ENCODE data around the gene SNHG17. TPM values are rescaled to one million over a fixed set of nuclear protein-coding genes. Genes with fewer than 3 reads are reported as not detected.

Gene SNHG17
- total RNA-seq, 2 experiments from 2014 or later: 55.4 to 55.6 TPM

DNA sequence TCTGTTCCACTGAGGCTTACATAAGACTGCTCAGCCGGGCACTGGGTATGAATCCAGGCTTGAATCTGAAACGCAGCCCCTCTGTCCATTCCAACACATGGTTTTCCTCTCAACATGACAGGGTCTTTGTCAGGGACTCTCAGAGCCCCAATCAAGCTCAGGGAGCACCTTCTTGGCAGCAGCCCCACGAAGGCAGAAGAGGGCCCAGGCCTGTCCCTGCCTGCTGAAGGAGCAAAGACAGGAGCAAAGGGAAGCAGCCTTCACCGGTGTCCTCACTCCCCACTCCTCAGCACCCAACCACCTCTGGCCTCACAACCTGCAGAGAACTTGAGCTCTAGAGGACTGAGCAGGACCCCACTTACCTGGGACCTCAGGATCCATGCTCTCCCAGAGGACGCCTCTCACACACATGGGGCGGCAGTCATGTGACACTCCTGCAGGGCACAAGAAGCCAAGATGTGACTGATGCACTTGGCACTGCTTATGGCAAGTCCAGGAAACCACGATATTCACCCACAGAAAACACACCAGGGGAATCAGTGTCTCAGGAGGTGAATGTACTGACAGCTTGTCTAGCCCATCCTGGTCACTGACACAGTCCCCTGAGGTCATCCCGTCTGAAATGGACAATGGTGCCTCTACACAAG is 4.3 kb downstream of the SNHG17 start:
- CTCF ChIA-PET: interaction anchor here (0.6 to 5.6 kb wide), 4 partner anchors 16 to 93 kb away, joined by 3 to 141 read pairs (median 4); partner anchors contain the start of gene RALGAPB
- H3K4me1 Mint-ChIP-seq (ENCODE audit: low read depth): peaks cover 70% of the 10 kb centered on the region
- peak overlapping the region; percentile 35 for H3K27ac Mint-ChIP-seq

DNA sequence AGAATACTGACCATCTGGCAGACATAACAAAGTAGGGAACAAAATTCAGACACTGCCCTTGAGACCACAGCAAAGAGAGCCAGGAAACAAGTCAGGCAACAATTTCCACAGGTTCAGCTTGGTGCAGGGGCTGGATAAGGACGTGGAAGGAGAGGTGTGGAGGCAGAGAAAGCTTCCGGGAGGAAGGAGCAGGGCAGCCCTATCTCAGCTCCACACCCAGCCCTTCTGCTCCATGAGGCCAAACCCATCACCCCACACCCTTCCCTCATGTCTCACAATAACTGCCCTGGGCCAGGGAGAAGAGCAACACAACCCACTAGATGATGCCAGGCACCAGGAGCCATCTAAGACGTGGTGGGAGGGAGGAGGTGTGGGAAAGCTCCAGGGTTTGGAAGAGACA is 5.8 kb downstream of the SNHG17 start:
- intact Hi-C loops (cut with micrococcal nuclease): no loop called here
- CTCF ChIA-PET: no interaction called here
- Mint-ChIP-seq H3K27ac (peak overlapping the region; percentile 39), H3K9me3 (no peaks in the 10 kb centered on the region), H3K4me1 (ENCODE audit: low read depth) (peaks cover 75% of the 10 kb centered on the region), H3K4me3 (no peak overlapping the region), H3K27me3 (no peaks in the 10 kb centered on the region), H3K36me3 (peaks cover 87% of the 10 kb centered on the region)
- POLR2A ChIA-PET: interaction anchor here (0.7 to 1.5 kb wide), 2 partner anchors 17 to 19 kb away, joined by 3 to 5 read pairs; no protein-coding TSS in a partner anchor
- no peak for DNase-seq

More for the DNA sequence above, 4.3 kb downstream of the SNHG17 start:
- DNase-seq: no peak
- intact Hi-C loops (cut with micrococcal nuclease): no loop called here
- peaks cover 82% of the 10 kb centered on the region for H3K36me3 Mint-ChIP-seq
- POLR2A ChIA-PET: no interaction called here
- H3K27me3 Mint-ChIP-seq: no peaks in the 10 kb centered on the region
- H3K4me3 Mint-ChIP-seq: no peak overlapping the region
- no peaks in the 10 kb centered on the region for H3K9me3 Mint-ChIP-seq

DNA sequence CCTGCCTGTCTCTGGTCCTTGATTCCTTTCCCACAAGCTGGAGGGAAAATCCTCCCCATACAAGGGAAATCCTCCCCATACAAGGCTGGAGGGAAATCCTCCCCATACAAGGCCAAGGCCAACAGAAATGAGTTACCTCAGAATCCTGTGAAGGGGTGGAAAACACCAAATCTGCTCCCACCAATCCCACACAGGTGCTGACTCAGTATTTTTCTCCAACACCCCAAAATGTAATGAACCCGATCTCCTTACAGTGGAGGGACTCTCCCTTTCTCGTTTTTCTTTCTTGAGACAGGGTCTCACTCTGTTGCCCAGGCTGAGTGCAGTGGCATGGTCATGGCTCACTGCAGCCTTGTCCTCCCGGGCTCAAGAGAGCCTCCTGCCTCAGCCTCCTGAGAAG is 6.3 kb downstream of the SNHG17 start:
- peaks cover 73% of the 10 kb centered on the region for H3K4me1 Mint-ChIP-seq (ENCODE audit: low read depth)
- no peaks in the 10 kb centered on the region for H3K9me3 Mint-ChIP-seq
- ChIA-PET POLR2A (interaction anchor here (0.7 to 1.5 kb wide), 2 partner anchors 17 to 19 kb away, joined by 3 to 5 read pairs; no protein-coding TSS in a partner anchor), CTCF (no interaction called here)
- intact Hi-C loops (cut with micrococcal nuclease): no loop called here
- H3K27ac Mint-ChIP-seq: peak overlapping the region; percentile 38
- H3K36me3 Mint-ChIP-seq: peaks cover 84% of the 10 kb centered on the region
- no peak for DNase-seq
- no peak overlapping the region for H3K4me3 Mint-ChIP-seq
- no peaks in the 10 kb centered on the region for H3K27me3 Mint-ChIP-seq

DNA sequence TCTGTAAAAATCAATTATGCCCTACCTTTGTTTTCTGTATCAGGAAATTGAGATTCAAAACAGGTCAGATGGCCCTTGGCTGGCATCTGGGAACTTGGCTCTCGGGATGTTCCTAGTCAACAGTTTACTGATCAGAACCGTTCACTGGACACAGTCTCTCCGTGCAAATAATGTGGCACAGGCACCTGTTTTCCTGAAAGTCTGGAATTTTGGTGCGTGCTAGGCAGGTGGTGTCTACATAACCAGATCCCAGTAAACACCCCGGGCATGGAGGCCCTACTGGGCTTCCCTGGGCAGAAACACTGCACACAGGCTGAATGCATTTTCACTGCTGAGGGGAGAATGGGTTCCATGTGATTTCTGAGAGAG is 7.5 kb downstream of the SNHG17 start:
- DNase-seq: no peak
- Mint-ChIP-seq H3K36me3 (peaks cover 78% of the 10 kb centered on the region), H3K27me3 (no peaks in the 10 kb centered on the region), H3K9me3 (no peaks in the 10 kb centered on the region), H3K4me3 (no peak overlapping the region), H3K4me1 (ENCODE audit: low read depth) (peaks cover 66% of the 10 kb centered on the region), H3K27ac (peak overlapping the region; percentile 28)
- intact Hi-C loops (cut with micrococcal nuclease): no loop called here
- CTCF ChIA-PET: no interaction called here
- POLR2A ChIA-PET: no interaction called here

DNA sequence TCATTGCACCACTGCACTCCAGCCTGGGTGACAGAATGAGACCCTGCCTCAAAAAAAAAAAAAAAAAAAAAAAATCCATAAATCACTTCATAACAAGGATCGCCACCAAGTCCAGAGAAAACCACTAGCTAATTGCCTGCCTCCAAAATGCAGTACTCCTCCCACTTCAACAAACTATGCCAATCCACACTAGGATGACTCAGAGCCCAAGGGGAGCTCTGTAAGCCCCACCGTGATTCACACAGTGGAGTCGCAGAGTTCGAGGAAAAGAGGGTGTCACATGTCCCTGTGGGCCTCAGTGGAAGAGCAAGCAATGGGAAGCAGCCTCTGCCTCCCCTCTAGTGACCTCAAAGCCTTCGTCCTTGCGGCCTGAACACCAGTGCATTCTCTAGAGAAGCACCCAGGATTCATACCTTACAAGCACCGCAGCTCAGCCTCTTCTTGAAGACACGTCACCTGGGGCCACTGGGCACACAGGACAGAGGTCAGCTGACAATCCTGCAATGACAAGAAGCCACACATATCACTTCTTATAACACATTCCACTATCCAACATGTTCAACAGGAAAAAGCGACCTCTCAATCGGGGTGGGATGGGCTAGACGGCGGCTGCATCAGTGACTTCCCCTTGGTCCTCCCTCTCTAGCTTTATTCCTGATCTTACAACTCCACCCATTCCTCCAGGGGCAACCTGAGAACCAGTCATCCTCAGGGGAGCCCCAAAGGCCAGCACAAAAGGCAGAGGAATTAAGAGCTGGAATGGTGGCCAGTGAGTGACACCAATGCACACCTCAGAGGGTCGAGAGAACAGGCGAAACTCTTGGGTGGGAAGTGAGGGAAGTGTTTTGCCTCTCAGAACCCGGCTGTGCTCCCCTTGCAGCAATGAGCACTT is 8.9 kb downstream of the SNHG17 start:
- Mint-ChIP-seq H3K9me3 (no peaks in the 10 kb centered on the region), H3K36me3 (peaks cover 78% of the 10 kb centered on the region), H3K4me1 (ENCODE audit: low read depth) (peaks cover 54% of the 10 kb centered on the region), H3K4me3 (no peak overlapping the region), H3K27ac (peak overlapping the region; percentile 64), H3K27me3 (no peaks in the 10 kb centered on the region)
- CTCF ChIA-PET: interaction anchor here (2.3 kb wide), 1 partner anchor 9 kb away, joined by 16 read pairs; the partner anchor contains the start of gene SNHG17
- intact Hi-C loops (cut with micrococcal nuclease): no loop called here
- DNase-seq: peak; percentile 41
- POLR2A ChIA-PET: interaction anchor here (2.4 to 4.1 kb wide), 2 partner anchors 8 to 20 kb away, joined by 7 to 31 read pairs; partner anchors contain the start of gene SNHG17

DNA sequence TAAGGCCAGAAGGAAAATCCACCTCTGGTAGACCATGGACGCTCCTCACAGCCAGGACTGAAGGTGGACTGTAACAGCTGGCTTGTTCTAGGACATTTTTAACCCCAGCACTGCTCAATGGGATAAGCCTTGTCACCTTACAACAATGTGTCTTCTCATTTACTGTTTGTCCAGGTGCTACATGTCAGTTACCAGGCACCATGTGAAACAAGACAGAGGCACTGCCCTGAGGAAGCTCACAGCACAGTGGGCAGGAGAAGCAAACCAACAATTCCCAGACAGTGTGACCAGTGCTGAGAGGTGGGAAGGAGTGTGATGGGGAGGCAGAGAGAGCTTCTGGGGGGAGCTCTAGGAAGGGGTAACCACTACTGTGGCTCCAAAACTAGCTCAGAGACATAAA is 10.7 kb downstream of the SNHG17 start:
- intact Hi-C loops (cut with micrococcal nuclease): no loop called here
- Mint-ChIP-seq H3K4me1 (ENCODE audit: low read depth) (peaks cover 41% of the 10 kb centered on the region), H3K36me3 (peaks cover 85% of the 10 kb centered on the region), H3K27me3 (no peaks in the 10 kb centered on the region), H3K4me3 (no peak overlapping the region), H3K9me3 (no peaks in the 10 kb centered on the region), H3K27ac (peak overlapping the region; percentile 28)
- no peak for DNase-seq
- ChIA-PET CTCF (interaction anchor here (1.0 kb wide), 1 partner anchor 22 kb away, joined by 3 read pairs; no protein-coding TSS in a partner anchor), POLR2A (interaction anchor here (0.6 to 4.1 kb wide), 3 partner anchors 10 to 22 kb away, joined by 3 to 31 read pairs (median 7); partner anchors contain the start of gene SNHG17)

DNA sequence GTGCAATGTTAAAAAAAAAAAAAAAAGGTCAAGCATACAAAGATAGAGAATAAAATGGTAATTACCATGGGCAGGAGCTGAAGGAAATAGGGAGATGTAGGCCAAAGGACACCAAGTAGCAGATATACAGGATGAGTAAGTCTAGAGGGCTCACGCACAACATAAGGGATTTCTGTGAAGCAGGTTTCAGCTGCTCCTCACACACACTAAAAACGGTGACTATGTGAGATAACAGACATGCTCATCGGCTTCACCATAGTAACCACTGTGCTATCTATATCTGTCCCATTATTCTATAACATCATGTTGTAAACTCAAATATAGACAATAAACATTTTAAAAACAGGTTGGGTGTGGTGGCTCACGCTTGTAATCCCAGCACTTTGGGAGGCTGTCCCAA is 11.6 kb downstream of the SNHG17 start:
- Mint-ChIP-seq H3K4me1 (ENCODE audit: low read depth) (peaks cover 33% of the 10 kb centered on the region), H3K27me3 (no peaks in the 10 kb centered on the region), H3K36me3 (peaks cover 85% of the 10 kb centered on the region), H3K27ac (peak overlapping the region; percentile 51), H3K4me3 (no peak overlapping the region), H3K9me3 (no peaks in the 10 kb centered on the region)
- intact Hi-C loops (cut with micrococcal nuclease): no loop called here
- DNase-seq: no peak
- POLR2A ChIA-PET: interaction anchor here (0.6 to 4.1 kb wide), 2 partner anchors 11 to 386 kb away, joined by 3 to 31 read pairs; partner anchors contain the start of gene SNHG17
- CTCF ChIA-PET: interaction anchor here (0.8 kb wide), 1 partner anchor 12 kb away, joined by 3 read pairs; the partner anchor contains the start of gene SNHG17

DNA sequence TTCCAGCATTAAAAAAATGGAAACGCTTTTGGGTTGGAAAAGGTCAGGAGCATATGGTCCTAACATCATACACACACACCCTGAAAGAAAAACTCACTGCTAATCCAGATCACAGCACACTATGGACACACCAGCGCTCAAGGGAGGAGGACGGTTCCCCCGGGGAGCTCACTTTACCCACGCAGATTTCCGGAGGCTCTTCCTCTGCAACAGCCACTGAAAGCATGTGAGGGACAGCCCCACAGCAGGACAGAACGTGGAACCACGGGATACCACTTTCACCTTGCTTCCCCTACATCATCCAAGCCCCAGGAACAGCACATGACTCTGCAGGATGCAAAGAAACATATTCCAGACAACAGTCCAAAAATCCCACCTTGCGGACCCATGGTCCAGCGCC is 13.2 kb downstream of the SNHG17 start:
- intact Hi-C loops (cut with micrococcal nuclease): no loop called here
- Mint-ChIP-seq H3K27ac (no peak overlapping the region), H3K27me3 (no peaks in the 10 kb centered on the region), H3K4me3 (no peak overlapping the region), H3K36me3 (peaks cover 79% of the 10 kb centered on the region), H3K9me3 (no peaks in the 10 kb centered on the region), H3K4me1 (ENCODE audit: low read depth) (peaks cover 20% of the 10 kb centered on the region)
- DNase-seq: no peak
- ChIA-PET POLR2A (interaction anchor here (2.6 kb wide), 1 partner anchor 13 kb away, joined by 8 read pairs; the partner anchor contains the start of gene SNHG17), CTCF (interaction anchor here (1.3 kb wide), 1 partner anchor 51 kb away, joined by 3 read pairs; the partner anchor contains the start of gene RALGAPB)

DNA sequence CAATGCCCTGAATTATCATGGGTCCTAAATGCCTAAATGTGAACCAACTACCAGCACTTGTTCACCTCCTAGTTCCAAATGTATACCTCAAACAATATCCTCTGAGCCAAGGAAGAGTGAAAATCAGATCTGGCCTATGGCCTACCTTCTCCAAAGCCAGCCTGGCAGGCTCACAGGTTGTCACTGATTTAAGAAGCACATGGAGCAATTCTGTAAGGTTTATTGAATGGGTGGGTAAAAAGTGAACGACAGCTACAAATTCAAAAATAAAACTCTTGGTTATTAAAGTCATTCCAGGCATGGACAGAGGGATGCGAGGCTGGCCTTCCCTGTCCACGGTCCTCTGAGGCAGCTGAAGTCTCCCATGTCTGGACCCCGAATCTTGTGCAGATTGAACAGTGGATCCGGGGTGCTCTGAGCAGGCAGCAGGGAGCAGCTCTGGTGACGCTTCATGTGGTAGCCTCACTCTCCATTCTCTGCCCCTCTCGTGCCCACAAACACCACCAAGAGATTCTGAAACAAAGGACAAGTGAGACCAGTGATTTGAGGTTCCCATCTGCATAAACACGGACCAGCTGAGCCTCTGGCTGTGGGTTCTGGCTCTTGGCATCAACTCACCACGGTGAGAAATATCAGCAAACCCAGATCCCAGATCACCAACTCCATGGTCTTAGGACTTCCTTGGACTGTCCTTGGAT is 14.6 kb downstream of the SNHG17 start:
- Mint-ChIP-seq H3K9me3 (no peaks in the 10 kb centered on the region), H3K27ac (no peak overlapping the region), H3K27me3 (no peaks in the 10 kb centered on the region), H3K4me3 (no peak overlapping the region), H3K36me3 (peaks cover 80% of the 10 kb centered on the region), H3K4me1 (ENCODE audit: low read depth) (peaks cover 10% of the 10 kb centered on the region)
- ChIA-PET CTCF (interaction anchor here (1.3 kb wide), 1 partner anchor 53 kb away, joined by 3 read pairs; the partner anchor contains the start of gene RALGAPB), POLR2A (interaction anchor here (0.5 to 2.6 kb wide), 2 partner anchors 14 to 105 kb away, joined by 3 to 8 read pairs; partner anchors contain the start of gene SNHG17)
- DNase-seq: no peak
- intact Hi-C loops (cut with micrococcal nuclease): no loop called here

DNA sequence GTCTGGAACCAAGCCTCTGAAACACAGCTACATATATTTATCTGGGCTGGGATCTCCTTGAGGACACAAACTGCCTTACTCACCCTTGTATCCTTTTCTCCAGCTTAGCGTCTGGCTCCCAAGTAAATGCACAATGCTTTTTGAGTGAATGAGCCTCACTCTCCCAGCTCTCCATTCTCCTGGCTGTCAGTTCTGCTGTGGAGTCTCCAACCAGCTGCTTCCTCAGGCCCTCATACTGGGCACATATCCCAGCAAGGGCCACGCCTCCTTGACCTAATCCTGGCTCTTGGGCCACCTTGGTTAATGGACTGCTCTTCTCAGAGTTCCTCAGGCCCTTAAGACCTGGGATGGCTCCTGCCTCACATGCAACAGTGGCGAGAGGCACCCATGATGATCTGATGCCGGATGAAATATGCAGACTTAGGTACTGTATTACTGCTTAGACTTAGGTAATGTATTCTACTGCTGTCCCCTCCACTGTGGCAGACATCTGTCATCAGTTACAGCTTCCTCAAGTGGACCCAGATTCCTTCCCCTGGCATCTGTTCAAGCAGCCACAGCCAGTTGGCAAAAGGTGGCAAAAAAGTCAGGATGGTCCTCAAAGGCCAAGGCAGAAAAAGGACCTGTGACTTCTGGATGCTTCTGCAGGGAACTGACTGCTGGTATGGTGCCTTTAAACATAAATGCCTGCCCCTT is 16.5 kb downstream of the SNHG17 start:
- H3K27ac Mint-ChIP-seq: no peak overlapping the region
- no peak overlapping the region for H3K4me3 Mint-ChIP-seq
- POLR2A ChIA-PET: interaction anchor here (0.7 kb wide), 1 partner anchor 62 kb away, joined by 3 read pairs; no protein-coding TSS in a partner anchor
- intact Hi-C loops (cut with micrococcal nuclease): no loop called here
- H3K27me3 Mint-ChIP-seq: no peaks in the 10 kb centered on the region
- no peak for DNase-seq
- peaks cover 77% of the 10 kb centered on the region for H3K36me3 Mint-ChIP-seq
- peaks cover 4% of the 10 kb centered on the region for H3K4me1 Mint-ChIP-seq (ENCODE audit: low read depth)
- CTCF ChIA-PET: interaction anchor here (1.2 to 2.2 kb wide), 2 partner anchors 16 to 54 kb away, joined by 3 to 7 read pairs; partner anchors contain the start of genes RALGAPB and SNHG17
- H3K9me3 Mint-ChIP-seq: no peaks in the 10 kb centered on the region

Data from activated CD4-positive, alpha-beta memory T cell treated with anti-CD3 and anti-CD28 coated beads for 36 hours (primary cell).